ENCODE results near the gene DSE. TPM values are rescaled to one million over a fixed set of nuclear protein-coding genes. Genes with fewer than 3 reads are reported as not detected.

Gene DSE
- total and polyA plus RNA-seq, 2 donors (not counting 1 experiment from before 2014, with no cell fraction given): 71.0 to 89.2 TPM

- H3K4me3 ChIP-seq (replicated peaks in 1 of 4; ENCODE audit: control extremely low read depth in 1 of 4, insufficient read depth in 1 of 4, low read depth in 3 of 4, low read length in 4 of 4): no peak overlapping the region
- no peak overlapping the region for H3K27ac ChIP-seq (ENCODE audit: insufficient read depth, low read length)
- no peaks in the 10 kb centered on the region for H3K36me3 ChIP-seq (ENCODE audit: control insufficient read depth, insufficient read depth, low read length)
- no peak overlapping the region for H3K9ac ChIP-seq (ENCODE audit: insufficient read depth, low read length)
- H3K9me3 ChIP-seq (ENCODE audit: control insufficient read depth, insufficient read depth, low read depth, low read length): no peaks in the 10 kb centered on the region
- no peaks in the 10 kb centered on the region for H3K4me1 ChIP-seq (ENCODE audit: control insufficient read depth, extremely low read depth, insufficient read depth, low read length)
- H3K27me3 ChIP-seq (ENCODE audit: control insufficient read depth, insufficient read depth, low read length): peaks cover 10% of the 10 kb centered on the region
- no peak for DNase-seq (ENCODE audit: low read depth in 2 of 2)
- no peaks in the 10 kb centered on the region for H4K20me1 ChIP-seq (ENCODE audit: control insufficient read depth, extremely low read depth, insufficient read depth, low read length)
- no peak overlapping the region for H3K4me2 ChIP-seq (ENCODE audit: extremely low read depth, insufficient read depth, low read length)
- no peak overlapping the region for H2AFZ ChIP-seq (ENCODE audit: low read length)
- H3K79me2 ChIP-seq (ENCODE audit: control insufficient read depth, insufficient read depth, low read length): no peaks in the 10 kb centered on the region
- no peak for TF ChIP-seq EZH2 (IDR thresholded peaks at IDR 0.05; ENCODE audit: low read length, missing control alignments)
- TF ChIP-seq, protein P1, sequence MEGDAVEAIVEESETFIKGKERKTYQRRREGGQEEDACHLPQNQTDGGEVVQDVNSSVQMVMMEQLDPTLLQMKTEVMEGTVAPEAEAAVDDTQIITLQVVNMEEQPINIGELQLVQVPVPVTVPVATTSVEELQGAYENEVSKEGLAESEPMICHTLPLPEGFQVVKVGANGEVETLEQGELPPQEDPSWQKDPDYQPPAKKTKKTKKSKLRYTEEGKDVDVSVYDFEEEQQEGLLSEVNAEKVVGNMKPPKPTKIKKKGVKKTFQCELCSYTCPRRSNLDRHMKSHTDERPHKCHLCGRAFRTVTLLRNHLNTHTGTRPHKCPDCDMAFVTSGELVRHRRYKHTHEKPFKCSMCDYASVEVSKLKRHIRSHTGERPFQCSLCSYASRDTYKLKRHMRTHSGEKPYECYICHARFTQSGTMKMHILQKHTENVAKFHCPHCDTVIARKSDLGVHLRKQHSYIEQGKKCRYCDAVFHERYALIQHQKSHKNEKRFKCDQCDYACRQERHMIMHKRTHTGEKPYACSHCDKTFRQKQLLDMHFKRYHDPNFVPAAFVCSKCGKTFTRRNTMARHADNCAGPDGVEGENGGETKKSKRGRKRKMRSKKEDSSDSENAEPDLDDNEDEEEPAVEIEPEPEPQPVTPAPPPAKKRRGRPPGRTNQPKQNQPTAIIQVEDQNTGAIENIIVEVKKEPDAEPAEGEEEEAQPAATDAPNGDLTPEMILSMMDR (conservative IDR thresholded peaks at IDR 0.05 in 1 of 2, IDR thresholded peaks at IDR 0.05 in 1 of 2; ENCODE audit: low read depth in 1 of 2, low read length in 2 of 2): no peak
Observed at GRCh38 chr6:116482780-116483179, 112.0 kb downstream of the DSE start.

DNA sequence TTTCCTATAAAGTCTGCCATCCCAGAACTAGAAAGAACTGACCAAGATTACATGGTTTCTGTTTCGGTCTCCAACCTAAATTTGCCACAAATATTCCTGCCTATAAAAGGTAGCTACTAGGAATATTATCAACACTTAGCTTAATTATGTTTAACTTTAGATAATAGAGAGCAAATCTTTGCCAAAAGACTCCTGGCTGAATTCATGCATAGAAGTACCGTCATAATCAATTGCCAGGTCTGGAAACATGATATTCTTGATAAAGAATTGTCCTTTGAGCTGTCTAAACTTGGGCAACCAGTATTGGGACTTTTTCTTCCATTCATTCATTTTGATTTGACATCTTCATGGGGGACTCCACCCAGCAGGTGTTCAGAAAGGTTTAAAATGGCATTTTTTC lies 112.9 kb downstream of the DSE start:
- no peak for DNase-seq (ENCODE audit: low read depth in 2 of 2)
- no peak for TF ChIP-seq EZH2 (IDR thresholded peaks at IDR 0.05; ENCODE audit: low read length, missing control alignments)
- TF ChIP-seq, protein P1 (conservative IDR thresholded peaks at IDR 0.05 in 1 of 2, IDR thresholded peaks at IDR 0.05 in 1 of 2; ENCODE audit: low read depth in 1 of 2, low read length in 2 of 2): no peak
- Histone ChIP-seq H3K27me3 (ENCODE audit: control insufficient read depth, insufficient read depth, low read length) (peaks cover 10% of the 10 kb centered on the region), H3K9me3 (ENCODE audit: control insufficient read depth, insufficient read depth, low read depth, low read length) (no peaks in the 10 kb centered on the region), H4K20me1 (ENCODE audit: control insufficient read depth, extremely low read depth, insufficient read depth, low read length) (no peaks in the 10 kb centered on the region), H3K4me2 (ENCODE audit: extremely low read depth, insufficient read depth, low read length) (no peak overlapping the region), H3K27ac (ENCODE audit: insufficient read depth, low read length) (no peak overlapping the region), H3K36me3 (ENCODE audit: control insufficient read depth, insufficient read depth, low read length) (no peaks in the 10 kb centered on the region), H3K79me2 (ENCODE audit: control insufficient read depth, insufficient read depth, low read length) (no peaks in the 10 kb centered on the region), H3K4me3 (replicated peaks in 1 of 4; ENCODE audit: control extremely low read depth in 1 of 4, insufficient read depth in 1 of 4, low read depth in 3 of 4, low read length in 4 of 4) (no peak overlapping the region), H2AFZ (ENCODE audit: low read length) (no peak overlapping the region), H3K9ac (ENCODE audit: insufficient read depth, low read length) (no peak overlapping the region), H3K4me1 (ENCODE audit: control insufficient read depth, extremely low read depth, insufficient read depth, low read length) (no peaks in the 10 kb centered on the region)

- no peak overlapping the region for H2AFZ ChIP-seq (ENCODE audit: low read length)
- H3K4me2 ChIP-seq (ENCODE audit: extremely low read depth, insufficient read depth, low read length): no peak overlapping the region
- no peak for DNase-seq (ENCODE audit: low read depth in 2 of 2)
Observed at GRCh38 chr6:116485559-116486184, 114.9 kb downstream of the DSE start.

More at GRCh38 chr6:116485559-116486184, 114.9 kb downstream of the DSE start:
- Histone ChIP-seq H3K9me3 (ENCODE audit: control insufficient read depth, insufficient read depth, low read depth, low read length) (no peaks in the 10 kb centered on the region), H4K20me1 (ENCODE audit: control insufficient read depth, extremely low read depth, insufficient read depth, low read length) (no peaks in the 10 kb centered on the region), H3K36me3 (ENCODE audit: control insufficient read depth, insufficient read depth, low read length) (no peaks in the 10 kb centered on the region), H3K79me2 (ENCODE audit: control insufficient read depth, insufficient read depth, low read length) (no peaks in the 10 kb centered on the region), H3K27me3 (ENCODE audit: control insufficient read depth, insufficient read depth, low read length) (peaks cover 10% of the 10 kb centered on the region), H3K27ac (ENCODE audit: insufficient read depth, low read length) (no peak overlapping the region), H3K4me3 (replicated peaks in 1 of 4; ENCODE audit: control extremely low read depth in 1 of 4, insufficient read depth in 1 of 4, low read depth in 3 of 4, low read length in 4 of 4) (no peak overlapping the region), H3K9ac (ENCODE audit: insufficient read depth, low read length) (no peak overlapping the region), H3K4me1 (ENCODE audit: control insufficient read depth, extremely low read depth, insufficient read depth, low read length) (no peaks in the 10 kb centered on the region)
- TF ChIP-seq, protein P1 (conservative IDR thresholded peaks at IDR 0.05 in 1 of 2, IDR thresholded peaks at IDR 0.05 in 1 of 2; ENCODE audit: low read depth in 1 of 2, low read length in 2 of 2): no peak
- no peak for TF ChIP-seq EZH2 (IDR thresholded peaks at IDR 0.05; ENCODE audit: low read length, missing control alignments)
